Trophoblast cell (in vitro differentiated cells and primary cell): ENCODE data around the gene CDC42EP1.

Source experiments
- DNase-seq, 2 donors: peaks; one replicate each; pipeline ENCODE4 v3.0.0-alpha.2; 2016
- H2AFZ ChIP-seq: 2 replicates; pipeline ENCODE4 v1.6.1; 2013; ENCODE audit warnings: low read length, moderate library complexity, mild to moderate bottlenecking; ENCODE audit not compliant: insufficient read depth, poor library complexity
- H2AK5ac ChIP-seq: 2 replicates; pipeline ENCODE4 v1.6.1; 2013; ENCODE audit warnings: mild to moderate bottlenecking, low read length
- H2BK120ac ChIP-seq: 2 replicates; pipeline ENCODE4 v1.6.1; 2013; ENCODE audit warnings: low read length, mild to moderate bottlenecking, moderate library complexity; ENCODE audit not compliant: insufficient read depth, poor library complexity
- H2BK12ac ChIP-seq: 2 replicates; pipeline ENCODE4 v1.6.1; 2013; ENCODE audit warnings: mild to moderate bottlenecking, low read length, moderate library complexity
- H2BK5ac ChIP-seq: 2 replicates; pipeline ENCODE4 v1.6.1; 2013; ENCODE audit warnings: low read length, low read depth, moderate library complexity, mild to moderate bottlenecking; ENCODE audit not compliant: poor library complexity
- H3K14ac ChIP-seq: 2 replicates; pipeline ENCODE4 v1.6.1; 2013; ENCODE audit warnings: mild to moderate bottlenecking, low read length
- H3K18ac ChIP-seq: 2 replicates; pipeline ENCODE4 v1.6.1; 2013; ENCODE audit warnings: mild to moderate bottlenecking, low read length
- H3K23ac ChIP-seq: 2 replicates; pipeline ENCODE4 v1.6.1; 2013; ENCODE audit warnings: low read length
- H3K27ac ChIP-seq: 2 replicates; pipeline ENCODE4 v1.5.1; 2013; ENCODE audit warnings: low read depth, mild to moderate bottlenecking, inconsistent platforms, low read length, moderate library complexity
- H3K27me3 ChIP-seq: 2 replicates; pipeline ENCODE4 v1.6.1; 2013; ENCODE audit warnings: inconsistent platforms, mild to moderate bottlenecking, low read length, moderate library complexity; ENCODE audit not compliant: insufficient read depth
- H3K36me3 ChIP-seq, 2 experiments: 1 replicate in 1 of 2; 2 replicates in 1 of 2; pipeline ENCODE4 v1.6.1; 2013; ENCODE audit warnings: low read length in 2 of 2, mild to moderate bottlenecking in 2 of 2, moderate library complexity in 1 of 2; ENCODE audit not compliant: insufficient read depth in 2 of 2, control insufficient read depth in 1 of 2
- H3K4ac ChIP-seq: 2 replicates; pipeline ENCODE4 v1.6.1; 2013; ENCODE audit warnings: low read depth, mild to moderate bottlenecking, low read length, moderate library complexity
- H3K4me1 ChIP-seq, 2 experiments: 1 replicate in 1 of 2; 2 replicates in 1 of 2; pipeline ENCODE4 v1.6.1; 2013; ENCODE audit warnings: low read length in 2 of 2, mild to moderate bottlenecking in 2 of 2, moderate library complexity in 1 of 2; ENCODE audit not compliant: insufficient read depth in 2 of 2, control insufficient read depth in 1 of 2
- H3K4me2 ChIP-seq: 2 replicates; pipeline ENCODE4 v1.6.1; 2013; ENCODE audit warnings: inconsistent platforms, mild to moderate bottlenecking, low read length, moderate library complexity
- H3K4me3 ChIP-seq: 2 replicates; pipeline ENCODE4 v1.5.1; 2013; ENCODE audit warnings: mild to moderate bottlenecking, low read depth, low read length, inconsistent platforms
- H3K79me1 ChIP-seq: one replicate; pipeline ENCODE4 v1.6.1; 2013; ENCODE audit warnings: low read length
- H3K79me2 ChIP-seq: 2 replicates; pipeline ENCODE4 v1.6.1; 2013; ENCODE audit warnings: low read length, mild to moderate bottlenecking; ENCODE audit not compliant: control insufficient read depth, insufficient read depth, poor library complexity
- H3K9ac ChIP-seq: 2 replicates; pipeline ENCODE4 v1.6.1; 2013; ENCODE audit warnings: mild to moderate bottlenecking, low read length
- H3K9me3 ChIP-seq: 2 replicates; pipeline ENCODE4 v1.6.1; 2013; ENCODE audit warnings: low read depth, mild to moderate bottlenecking, control low read depth, inconsistent platforms, low read length; ENCODE audit not compliant: insufficient read depth
- H4K12ac ChIP-seq: 2 replicates; pipeline ENCODE4 v1.6.1; 2013; ENCODE audit warnings: low read depth, mild to moderate bottlenecking, low read length, moderate library complexity
- H4K8ac ChIP-seq: 2 replicates; pipeline ENCODE4 v1.6.1; 2013; ENCODE audit warnings: low read depth, mild to moderate bottlenecking, low read length, moderate library complexity
- H4K91ac ChIP-seq: one replicate; pipeline ENCODE4 v1.6.1; 2013; ENCODE audit warnings: low read depth, mild to moderate bottlenecking, low read length, moderate library complexity
- WGBS: extraction: QIAGEN DNeasy Blood & Tissue Kit; methylation state at CpG from one replicate; pipeline ENCODE4 v1.1.7; 2013; ENCODE audit warnings: missing lambda C conversion rate; ENCODE audit not compliant: insufficient read length, insufficient coverage; ENCODE audit errors: extremely low coverage; 5-methylcytosine and 5-hydroxymethylcytosine counted together

The CDC42EP1 gene

GRCh38 chr22:37558815-37559214 lies 1.5 kb upstream of the CDC42EP1 start:
- Histone ChIP-seq H3K4me2 (no peak overlapping the region), H3K9ac (no peak overlapping the region), H3K18ac (peak overlapping the region; percentile 19), H3K14ac (peak overlapping the region; percentile 22), H3K27ac (no peak overlapping the region), H3K4ac (no peak overlapping the region), H3K36me3 (peaks cover 13 to 14% of the 10 kb centered on the region in 2 experiments), H4K91ac (peak overlapping the region; percentile 19), H3K79me2 (peaks cover 34% of the 10 kb centered on the region), H4K12ac (no peak overlapping the region), H4K8ac (peak overlapping the region; percentile 9), H2AK5ac (peak overlapping the region; percentile 35), H3K9me3 (peaks cover 4% of the 10 kb centered on the region), H3K4me1 (peaks cover 35 to 40% of the 10 kb centered on the region in 2 experiments), H3K27me3 (no peaks in the 10 kb centered on the region), H2AFZ (no peak overlapping the region), H2BK120ac (peak overlapping the region; percentile 41), H2BK5ac (no peak overlapping the region), H3K79me1 (peaks cover 42% of the 10 kb centered on the region), H3K23ac (no peak overlapping the region), H2BK12ac (peak overlapping the region; percentile 51), H3K4me3 (no peak overlapping the region)
- DNase-seq: no peak
- no CpG with 5 or more reads among the region's 7 CpGs for WGBS

DNA sequence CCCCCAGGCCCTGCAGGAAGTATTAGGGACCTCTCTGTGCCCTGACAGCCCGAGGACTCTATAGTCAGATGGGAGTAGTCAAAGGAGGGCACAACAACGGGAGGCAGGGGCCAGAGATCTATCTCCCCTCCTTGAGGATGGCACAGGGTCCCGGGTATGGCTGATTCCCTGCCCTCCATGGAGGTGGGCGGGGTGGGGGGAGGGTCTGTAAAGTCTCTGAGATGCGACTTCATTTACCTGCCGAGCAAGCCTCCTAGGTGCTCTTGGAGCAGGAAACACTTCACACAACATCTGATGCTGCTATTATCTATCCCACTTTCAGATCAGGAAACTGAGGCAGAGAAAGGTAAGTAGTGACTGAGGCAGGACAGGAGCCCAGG lies 769 bp upstream of the CDC42EP1 start:
- H3K27me3 ChIP-seq: no peaks in the 10 kb centered on the region
- peak overlapping the region; percentile 80 for H2BK5ac ChIP-seq
- H3K36me3 ChIP-seq: peaks cover 19 to 20% of the 10 kb centered on the region in 2 experiments
- H2BK120ac ChIP-seq: peak overlapping the region; percentile 85
- H4K8ac ChIP-seq: peak overlapping the region; percentile 92
- peak overlapping the region; percentile 97 for H4K91ac ChIP-seq
- no peak overlapping the region for H3K23ac ChIP-seq
- peak overlapping the region; percentile 77 for H3K18ac ChIP-seq
- no peak for DNase-seq
- peak overlapping the region; percentile 99 for H3K27ac ChIP-seq
- peak overlapping the region; percentile 71 for H4K12ac ChIP-seq
- H2AK5ac ChIP-seq: peak overlapping the region; percentile 36
- H3K4me3 ChIP-seq: peak overlapping the region; percentile 32
- H3K4me1 ChIP-seq: peaks cover 41 to 47% of the 10 kb centered on the region in 2 experiments
- H2BK12ac ChIP-seq: peak overlapping the region; percentile 76
- H3K9ac ChIP-seq: no peak overlapping the region
- H3K4ac ChIP-seq: peak overlapping the region; percentile 46
- peak overlapping the region; percentile 65 for H3K4me2 ChIP-seq
- no peak overlapping the region for H2AFZ ChIP-seq
- peaks cover 4% of the 10 kb centered on the region for H3K9me3 ChIP-seq
- peak overlapping the region; percentile 79 for H3K14ac ChIP-seq
- peaks cover 41% of the 10 kb centered on the region for H3K79me1 ChIP-seq
- H3K79me2 ChIP-seq: peaks cover 36% of the 10 kb centered on the region
- no CpG with 5 or more reads among the region's 6 CpGs for WGBS

- H4K12ac ChIP-seq: peak overlapping the region; percentile 55
- H4K8ac ChIP-seq: peak overlapping the region; percentile 93
- peak overlapping the region; percentile 91 for H3K18ac ChIP-seq
- H4K91ac ChIP-seq: peak overlapping the region; percentile 99
- H3K14ac ChIP-seq: peak overlapping the region; percentile 99
- peak overlapping the region; percentile 99 for H3K27ac ChIP-seq
- no peak for DNase-seq
- H3K36me3 ChIP-seq: peaks cover 23 to 24% of the 10 kb centered on the region in 2 experiments
- H2AK5ac ChIP-seq: peak overlapping the region; percentile 88
- H2BK120ac ChIP-seq: peak overlapping the region; percentile 96
- H2BK5ac ChIP-seq: peak overlapping the region; percentile 97
- H3K9me3 ChIP-seq: peaks cover 4% of the 10 kb centered on the region
- peaks cover 36% of the 10 kb centered on the region for H3K79me2 ChIP-seq
- H3K27me3 ChIP-seq: no peaks in the 10 kb centered on the region
- H3K4me3 ChIP-seq: peak overlapping the region; percentile 89
- H3K4ac ChIP-seq: peak overlapping the region; percentile 99
- H3K4me1 ChIP-seq: peaks cover 41 to 47% of the 10 kb centered on the region in 2 experiments
- H3K4me2 ChIP-seq: peak overlapping the region; percentile 67
- H3K79me1 ChIP-seq: peaks cover 41% of the 10 kb centered on the region
- H3K9ac ChIP-seq: peak overlapping the region; percentile 96
- no peak overlapping the region for H3K23ac ChIP-seq
- peak overlapping the region; percentile 83 for H2BK12ac ChIP-seq
- no CpG with 5 or more reads among the region's 72 CpGs for WGBS
- peak overlapping the region; percentile 69 for H2AFZ ChIP-seq
Observed at GRCh38 chr22:37560608-37561211, 430 bp downstream of the CDC42EP1 start.

- Histone ChIP-seq H2BK120ac (peak overlapping the region; percentile 96), H3K4me1 (peaks cover 43 to 44% of the 10 kb centered on the region in 2 experiments), H3K9ac (peak overlapping the region; percentile 96), H3K14ac (peak overlapping the region; percentile 99), H3K27me3 (no peaks in the 10 kb centered on the region), H3K9me3 (peaks cover 2% of the 10 kb centered on the region), H3K27ac (peak overlapping the region; percentile 99), H3K4me3 (peak overlapping the region; percentile 89), H3K36me3 (peaks cover 30 to 32% of the 10 kb centered on the region in 2 experiments), H4K91ac (peak overlapping the region; percentile 99), H3K18ac (peak overlapping the region; percentile 91), H3K4ac (peak overlapping the region; percentile 99), H4K8ac (peak overlapping the region; percentile 93), H3K23ac (no peak overlapping the region), H2AFZ (peak overlapping the region; percentile 69), H3K79me1 (peaks cover 41% of the 10 kb centered on the region), H2BK12ac (peak overlapping the region; percentile 83), H2BK5ac (peak overlapping the region; percentile 97), H3K4me2 (peak overlapping the region; percentile 67), H3K79me2 (peaks cover 41% of the 10 kb centered on the region), H2AK5ac (peak overlapping the region; percentile 97), H4K12ac (peak overlapping the region; percentile 55)
- WGBS: no CpG with 5 or more reads among the region's 56 CpGs
- DNase-seq: peak; percentile 80 to 94
Observed at GRCh38 chr22:37561212-37562048, 1.1 kb downstream of the CDC42EP1 start.
